ENCODE measurements around the gene PDIA5.
A peak's percentile ranks its signal among the peaks of the same experiment; 100 is the strongest.

GRCh38 chr3:123066896-123067688 lies at the start of gene PDIA5:
- TF ChIP-seq CTCF (IDR thresholded peaks at IDR 0.05), result no peak
- peak; percentile 65 to 72 for TF ChIP-seq POLR2A (IDR thresholded peaks at IDR 0.05)
